ENCODE measurements around the gene UPB1.
"Not testable (repeated sequence)": the region's sequence is repeated elsewhere in the genome, so short reads cannot be mapped to it uniquely, and the experiment has no call there.

UPB1 gene

DNA sequence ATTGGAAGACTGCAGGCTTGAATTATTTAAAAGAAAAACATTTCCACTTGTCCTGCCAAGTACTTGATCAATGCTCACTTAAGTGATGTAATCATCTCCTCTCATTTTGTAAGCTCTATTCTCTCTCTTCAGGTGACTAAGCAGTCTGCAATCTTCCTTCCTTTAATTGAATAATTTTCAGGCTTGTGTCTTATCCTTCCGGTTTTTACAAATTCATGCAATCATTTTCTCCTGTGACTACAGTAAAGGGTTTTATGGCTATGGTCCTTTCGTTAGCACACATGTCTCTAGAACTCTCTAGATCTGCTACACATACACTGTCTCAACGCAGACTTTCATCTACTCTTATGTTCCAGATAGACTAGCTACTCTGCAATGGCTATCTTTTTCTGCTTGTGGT is 12.6 kb upstream of the UPB1 start:
- no peak for DNase-seq

DNA sequence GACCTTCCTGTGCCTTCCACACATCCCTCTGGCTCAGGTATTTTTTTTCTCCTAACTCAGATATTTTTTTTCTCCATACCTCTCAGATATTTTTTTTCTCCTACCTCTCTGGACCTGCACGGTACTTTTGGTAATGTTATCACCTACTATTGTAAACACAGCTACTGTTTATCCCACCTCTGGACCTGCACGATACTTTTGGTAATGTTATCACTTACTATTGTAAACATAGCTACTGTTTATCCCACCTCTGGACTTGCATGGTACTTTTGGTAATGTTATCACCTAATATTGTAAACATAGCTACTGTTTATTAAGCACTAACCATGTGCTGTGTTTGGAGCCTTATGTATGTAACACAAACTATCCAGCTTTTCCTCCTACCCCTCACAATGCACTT is 12.1 kb upstream of the UPB1 start:
- no peak for DNase-seq

DNA sequence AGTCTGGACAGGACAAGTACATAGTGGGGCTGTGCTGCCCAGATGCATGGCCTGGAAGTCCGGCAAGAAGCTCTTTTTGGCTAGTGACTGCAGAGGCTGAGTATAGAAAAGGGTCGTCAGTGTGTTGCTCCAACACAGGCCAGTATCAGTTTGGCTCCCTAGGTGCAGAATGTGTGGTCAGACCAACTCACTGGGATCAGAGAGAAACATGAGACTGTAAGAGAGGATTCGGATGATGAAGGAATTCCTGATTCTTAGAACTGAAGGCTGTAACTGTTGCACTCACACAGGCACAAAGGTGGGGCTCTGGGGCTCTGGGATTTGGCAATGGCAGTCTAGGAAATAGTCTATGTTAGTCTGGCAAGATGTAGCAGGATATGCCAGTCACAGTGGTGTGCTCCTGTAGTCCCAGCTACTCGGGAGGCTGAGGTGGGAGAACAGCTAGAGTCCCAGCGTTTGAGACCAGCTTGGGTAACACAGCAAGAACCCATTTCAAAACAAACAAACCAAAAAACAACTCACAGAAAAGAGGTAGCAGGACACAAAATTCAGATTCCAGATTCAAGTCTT is 11.1 kb upstream of the UPB1 start:
- no peak for DNase-seq

DNA sequence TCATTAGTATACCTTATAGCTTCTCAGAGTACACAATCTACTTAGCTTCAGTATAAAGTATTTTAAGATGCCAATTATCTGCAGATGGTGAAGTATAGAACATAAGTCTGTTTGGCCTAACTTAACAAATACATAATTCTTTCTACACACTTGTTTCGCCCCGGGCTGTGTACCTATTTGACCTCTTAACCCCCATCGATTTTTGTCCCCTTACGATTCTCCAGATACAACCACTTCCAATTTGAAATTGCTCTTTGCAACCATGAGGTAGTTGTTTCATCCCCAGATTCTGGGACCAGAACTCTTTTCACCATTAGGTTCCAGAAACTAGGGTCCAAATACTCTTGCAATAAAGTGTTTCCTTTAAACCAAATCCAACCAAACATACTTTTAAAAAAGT is 10.0 kb upstream of the UPB1 start:
- DNase-seq = no peak

DNA sequence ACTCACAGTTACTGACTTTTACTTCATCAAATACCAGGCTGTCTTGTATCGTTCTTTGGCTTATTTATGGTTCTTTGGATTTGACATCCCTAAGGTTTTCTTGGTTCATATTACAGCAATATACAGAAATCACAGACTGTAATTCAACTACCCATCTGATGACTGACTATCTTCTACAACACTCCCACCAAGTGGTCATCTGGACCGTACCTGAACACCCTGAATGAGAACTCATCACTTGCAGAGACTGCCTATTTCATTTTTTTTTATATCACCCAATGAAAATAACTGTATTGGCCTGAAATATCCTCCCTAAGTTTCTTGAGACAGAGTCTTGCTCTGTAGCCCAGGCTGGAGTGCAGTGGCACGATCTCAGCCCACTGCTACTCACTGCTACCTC is 9.5 kb upstream of the UPB1 start:
- no peak for DNase-seq

DNA sequence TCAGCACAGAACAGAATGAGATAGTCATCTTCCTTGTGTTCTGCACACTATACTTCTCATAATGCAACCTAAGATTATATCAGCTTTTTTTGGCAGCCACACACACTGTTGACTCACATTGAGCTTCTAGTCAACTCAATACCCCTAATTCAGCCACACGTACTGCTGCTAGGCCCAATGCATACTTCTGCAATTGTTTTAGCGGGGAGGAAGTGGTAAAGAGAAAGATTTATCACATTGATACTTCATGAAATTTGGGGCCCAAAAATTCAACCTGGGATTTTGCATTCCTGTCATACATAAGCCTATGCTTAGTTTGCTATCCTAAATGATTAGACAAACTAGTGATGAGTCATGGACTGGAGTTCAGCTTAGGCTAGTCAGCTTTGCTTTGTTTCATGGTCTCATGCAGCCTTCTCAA is 8.6 kb upstream of the UPB1 start:
- no peak for DNase-seq

DNA sequence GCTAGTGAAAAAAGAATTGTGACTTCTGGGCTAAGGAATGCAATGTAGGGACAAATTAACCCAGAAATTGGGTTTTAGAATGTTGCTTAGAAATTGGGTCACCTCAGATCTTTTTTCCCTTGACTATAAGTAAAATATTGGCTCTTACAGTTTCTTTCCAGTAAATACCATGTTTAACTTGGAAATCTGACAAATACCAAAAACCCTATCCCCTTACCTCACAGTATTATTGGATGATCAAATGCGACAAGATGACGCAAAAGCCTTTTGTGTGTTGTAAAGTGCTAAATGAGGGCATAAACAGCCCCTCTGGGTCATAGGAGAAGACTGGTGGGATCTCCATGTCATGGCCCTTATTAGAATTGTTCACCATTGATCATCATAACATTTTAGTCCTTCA is 6.1 kb upstream of the UPB1 start:
- no peak for DNase-seq

DNA sequence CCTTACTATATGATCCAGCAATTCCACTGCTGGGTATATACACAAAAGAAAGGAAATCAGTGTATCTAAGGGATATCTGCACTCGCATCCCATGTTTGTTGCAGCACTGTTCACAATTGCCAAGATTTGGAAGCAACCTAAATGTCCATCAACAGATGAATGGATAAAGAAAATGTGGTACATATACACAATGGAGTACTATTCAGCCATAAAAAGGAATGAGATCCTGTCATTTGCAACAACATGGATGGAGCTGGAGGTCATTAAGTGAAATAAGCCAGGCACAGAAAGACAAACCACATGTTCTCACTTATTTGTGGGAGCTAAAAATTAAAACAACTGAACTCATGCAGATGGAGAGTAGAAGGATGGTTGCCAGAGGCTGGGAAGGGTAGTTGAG is 5.7 kb upstream of the UPB1 start:
- not testable (repeated sequence) for DNase-seq

DNA sequence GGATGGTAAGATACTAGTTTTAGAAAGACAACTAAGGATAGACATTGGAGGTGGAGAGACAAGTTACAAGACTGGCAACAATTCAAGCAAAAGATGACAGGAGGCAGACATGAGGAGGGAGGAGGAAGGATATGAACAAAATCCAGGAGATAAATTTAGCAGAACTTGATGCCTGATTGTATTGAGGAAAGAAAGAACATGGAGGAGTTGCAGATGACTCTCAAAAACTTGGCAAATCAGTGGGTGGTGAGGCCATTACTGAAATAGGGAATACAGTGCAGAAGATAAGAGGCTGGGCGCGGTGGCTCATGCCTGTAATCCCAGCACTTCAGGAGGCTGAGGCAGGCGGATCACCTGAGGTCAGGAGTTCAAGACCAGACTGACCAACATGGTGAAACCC is 2.7 kb upstream of the UPB1 start:
- DNase-seq = no peak

DNA sequence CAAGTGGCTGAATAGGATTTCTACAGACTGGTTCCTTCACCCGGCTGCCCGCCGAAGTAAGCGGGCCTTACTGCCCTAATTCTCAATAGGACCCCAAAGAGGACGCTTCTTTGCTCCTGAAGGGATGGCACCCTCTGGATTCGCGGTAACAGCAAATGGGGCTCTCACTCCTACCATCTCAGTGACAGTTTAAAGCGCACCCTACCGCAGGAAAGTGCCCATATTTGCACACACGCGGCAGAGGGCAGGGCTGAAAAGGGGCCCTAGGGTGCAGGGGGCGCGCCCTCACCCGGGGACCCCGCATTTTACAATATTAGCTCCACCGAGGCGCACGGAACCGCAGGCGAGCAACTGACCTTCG is 985 bp upstream of the UPB1 start:
- DNase-seq = no peak

DNA sequence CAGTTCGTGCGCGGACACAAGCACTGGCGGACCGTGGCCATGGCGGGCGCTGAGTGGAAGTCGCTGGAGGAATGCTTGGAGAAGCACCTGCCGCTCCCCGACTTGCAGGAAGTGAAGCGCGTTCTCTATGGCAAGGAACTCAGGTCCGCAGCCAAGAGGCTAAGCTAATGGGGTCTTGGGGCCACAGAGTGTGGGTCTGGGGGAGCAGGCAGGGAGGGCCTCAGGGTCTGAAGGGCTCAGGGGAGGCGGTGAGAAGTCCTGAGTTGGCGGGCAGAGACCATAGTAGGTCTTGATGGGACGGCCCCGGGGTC is 188 bp downstream of the UPB1 start:
- DNase-seq = no peak

DNA sequence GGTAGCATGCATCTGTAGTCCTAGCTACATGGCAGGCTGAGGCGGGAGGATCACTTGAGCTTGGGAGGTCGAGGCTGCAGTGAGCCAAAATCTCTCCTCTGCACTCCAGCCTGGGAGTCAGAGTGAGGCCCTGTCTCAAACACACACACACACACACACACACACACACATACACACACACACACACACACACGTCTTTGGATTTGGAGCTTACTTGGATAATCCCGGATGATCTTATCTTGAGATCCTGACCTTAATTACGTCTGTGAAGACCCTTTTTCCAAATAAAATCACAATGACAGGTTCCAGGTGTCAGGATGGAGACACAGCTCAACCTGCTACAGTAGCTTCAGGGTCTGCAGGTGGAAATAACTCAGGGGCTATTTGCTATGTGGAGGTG is 1.1 kb downstream of the UPB1 start:
- no peak for DNase-seq

DNA sequence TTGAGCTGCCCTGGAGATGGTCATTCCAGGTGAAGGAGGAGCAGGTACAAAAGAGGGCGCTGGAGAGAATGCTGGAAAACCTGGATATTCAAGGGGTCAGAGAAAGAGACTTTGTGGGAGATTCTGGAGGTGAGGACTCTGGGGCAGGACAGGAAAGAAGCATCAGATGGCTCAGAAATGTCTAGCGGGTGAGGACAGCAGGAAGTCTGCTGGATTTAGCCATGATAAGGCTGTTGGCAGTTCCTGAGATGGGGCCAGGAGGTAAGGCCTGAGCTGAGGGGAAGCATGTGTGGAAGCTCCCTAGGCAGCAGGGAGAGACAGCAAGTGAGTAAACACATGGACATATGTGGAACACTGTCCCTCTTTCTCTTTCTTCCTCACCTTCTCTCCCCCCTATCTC is 1.5 kb downstream of the UPB1 start:
- DNase-seq = no peak

DNA sequence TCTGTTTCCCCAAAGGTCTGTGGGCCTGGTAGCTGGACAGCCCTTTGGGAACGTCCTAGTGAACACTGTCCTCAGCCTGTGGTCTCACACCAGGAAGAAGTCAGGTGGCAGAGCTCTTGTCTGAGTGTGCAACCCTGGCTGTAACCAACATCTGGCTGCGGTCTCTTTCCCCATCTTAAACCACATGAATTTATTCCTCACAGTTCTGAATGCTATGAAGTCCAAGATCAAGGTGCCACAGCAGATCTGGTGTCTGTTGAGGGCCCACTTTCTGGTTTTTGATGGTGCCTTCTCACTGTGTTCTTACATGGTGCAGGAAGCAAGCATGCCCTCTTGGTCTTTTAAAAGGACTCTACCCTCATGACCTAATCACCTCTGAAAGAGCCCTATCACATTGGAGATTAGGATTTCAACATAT is 2.7 kb downstream of the UPB1 start:
- no peak for DNase-seq

DNA sequence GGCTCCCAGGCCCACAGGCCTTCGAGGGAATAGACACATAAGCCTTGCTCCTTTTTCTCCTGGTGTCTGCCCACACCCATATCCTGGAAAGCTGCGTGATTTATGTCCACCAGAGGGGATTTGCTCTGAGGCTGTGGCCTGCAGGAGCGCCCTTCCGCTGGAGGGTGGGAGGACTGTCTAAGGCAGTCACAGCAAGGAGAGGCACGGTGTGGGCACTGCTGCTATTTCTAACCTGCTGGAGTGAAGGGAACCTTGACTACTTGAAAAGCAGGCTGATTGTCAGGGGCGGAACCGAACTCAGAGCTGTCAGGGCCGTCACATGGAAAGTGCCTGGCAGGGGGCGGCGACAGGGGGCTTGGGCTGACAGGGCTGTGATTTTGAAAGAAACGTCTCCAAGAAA is 3.7 kb downstream of the UPB1 start:
- DNase-seq = no peak

DNA sequence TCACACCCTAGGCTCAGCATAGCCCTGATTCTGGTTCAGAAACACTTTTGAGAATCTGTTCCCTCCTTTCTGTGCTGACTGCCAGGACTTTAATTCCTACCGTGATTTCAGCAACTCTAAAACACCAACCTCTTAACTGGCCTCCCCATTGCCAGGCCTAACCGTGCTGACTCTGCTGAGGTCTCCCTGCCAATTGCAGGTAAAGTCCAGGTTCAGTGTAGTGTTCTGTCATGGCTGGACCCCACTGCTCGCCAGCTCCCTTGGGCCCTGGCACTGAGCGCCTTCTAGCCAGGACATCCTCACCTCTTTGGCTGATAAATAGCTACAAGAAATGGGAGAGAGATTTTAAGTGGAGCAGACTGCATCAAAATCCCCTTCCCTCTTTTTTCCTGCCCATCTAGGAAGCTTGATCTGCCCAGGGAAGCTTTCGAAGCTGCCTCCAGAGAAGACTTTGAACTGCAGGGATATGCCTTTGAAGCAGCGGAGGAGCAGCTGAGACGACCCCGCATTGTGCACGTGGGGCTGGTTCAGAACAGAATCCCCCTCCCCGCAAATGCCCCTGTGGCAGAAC is 4.7 kb downstream of the UPB1 start:
- no peak for DNase-seq

DNA sequence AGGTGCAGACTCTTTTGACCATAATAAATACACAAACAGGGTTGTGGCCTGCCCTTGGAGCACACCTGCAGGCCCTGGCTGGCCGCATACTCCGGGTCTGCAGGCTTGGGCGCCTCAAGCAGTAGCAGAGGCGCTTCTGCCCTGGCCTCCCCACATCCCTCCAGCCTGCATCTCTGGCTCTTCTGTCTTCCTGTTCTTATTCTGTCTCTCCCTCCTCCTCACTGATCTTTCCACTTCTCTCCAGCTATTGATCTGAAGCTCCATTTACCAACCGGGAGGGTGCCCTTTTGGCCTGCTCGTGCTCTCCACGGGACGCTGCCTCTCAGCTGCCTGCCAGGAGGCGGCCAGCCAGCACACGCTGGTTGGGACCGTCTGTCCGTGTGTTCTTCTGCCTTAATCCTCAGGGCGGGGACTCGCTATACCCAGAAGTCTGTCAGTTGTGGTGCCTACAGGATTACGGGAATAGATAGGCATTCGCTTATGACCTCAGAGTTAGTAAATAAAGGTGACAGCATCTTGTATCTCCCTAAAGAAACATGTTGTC is 5.2 kb downstream of the UPB1 start:
- DNase-seq = no peak

DNA sequence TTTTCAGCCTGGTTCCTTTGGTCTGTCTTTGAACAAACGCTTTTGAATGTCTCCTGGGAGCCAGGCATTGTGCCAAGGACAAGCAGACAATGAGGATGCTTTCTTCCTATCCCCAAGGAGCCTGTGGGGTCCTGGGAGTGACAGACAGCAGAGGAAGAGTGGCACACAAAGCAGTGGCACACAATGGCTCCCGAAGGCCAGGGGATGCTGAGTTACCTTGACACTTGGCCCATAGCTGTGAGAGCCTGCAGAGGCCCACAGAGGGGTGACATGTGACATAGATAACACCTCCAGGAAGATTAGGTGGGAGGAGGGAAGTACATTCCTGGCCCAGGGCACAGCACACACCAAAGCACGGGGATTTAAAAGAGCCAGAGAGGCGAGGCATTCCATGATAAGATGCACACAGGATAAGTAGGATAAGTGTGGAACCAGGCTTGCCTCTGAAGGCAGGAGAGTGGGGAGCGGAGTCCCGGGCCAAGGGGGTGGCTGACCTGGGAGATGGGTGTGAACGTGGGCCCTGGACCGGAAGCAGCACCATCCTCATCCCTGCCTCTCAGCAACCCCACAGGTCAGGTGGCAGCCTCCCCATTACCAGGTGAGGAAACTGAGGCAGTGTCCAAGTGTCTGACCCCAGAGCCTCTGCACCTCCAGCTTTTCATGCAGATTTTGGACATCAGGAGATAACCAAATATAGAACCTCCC is 6.3 kb downstream of the UPB1 start:
- no peak for DNase-seq

DNA sequence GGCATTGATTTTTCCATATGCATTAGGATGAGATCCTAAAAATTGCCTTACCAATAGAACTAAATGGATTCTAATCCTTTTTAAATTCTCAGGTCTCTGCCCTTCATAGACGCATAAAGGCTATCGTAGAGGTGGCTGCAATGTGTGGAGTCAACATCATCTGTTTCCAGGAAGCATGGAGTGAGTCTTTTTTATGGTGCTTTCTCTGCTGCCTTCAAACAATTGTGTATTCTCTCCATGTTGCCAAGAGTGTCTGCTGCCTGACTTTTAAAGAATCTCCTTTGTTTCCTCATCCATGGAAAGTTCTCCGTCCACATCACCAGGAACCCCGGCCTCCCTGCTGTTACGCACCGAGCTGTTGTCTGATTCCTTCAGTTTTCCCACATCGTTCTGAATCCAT is 6.9 kb downstream of the UPB1 start:
- no peak for DNase-seq

DNA sequence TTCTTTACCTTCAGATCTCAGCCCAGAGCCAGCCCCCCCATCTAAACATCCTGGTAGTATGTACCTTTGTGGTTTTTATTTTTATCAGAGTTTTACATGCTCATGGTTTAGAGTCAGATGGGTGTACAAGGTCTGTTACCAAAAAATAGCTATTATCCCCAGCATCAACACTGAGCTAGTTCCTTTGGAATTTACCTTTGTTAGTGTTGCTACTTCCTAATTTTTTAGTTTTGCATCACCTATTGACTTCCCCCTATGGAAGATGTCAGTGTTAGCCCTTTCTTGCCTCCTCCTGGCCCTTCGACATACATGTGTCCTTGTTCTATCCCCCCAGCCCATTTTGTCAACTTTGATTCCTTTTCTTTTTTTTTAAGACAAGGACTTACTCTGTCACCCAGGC is 7.4 kb downstream of the UPB1 start:
- no peak for DNase-seq

DNA sequence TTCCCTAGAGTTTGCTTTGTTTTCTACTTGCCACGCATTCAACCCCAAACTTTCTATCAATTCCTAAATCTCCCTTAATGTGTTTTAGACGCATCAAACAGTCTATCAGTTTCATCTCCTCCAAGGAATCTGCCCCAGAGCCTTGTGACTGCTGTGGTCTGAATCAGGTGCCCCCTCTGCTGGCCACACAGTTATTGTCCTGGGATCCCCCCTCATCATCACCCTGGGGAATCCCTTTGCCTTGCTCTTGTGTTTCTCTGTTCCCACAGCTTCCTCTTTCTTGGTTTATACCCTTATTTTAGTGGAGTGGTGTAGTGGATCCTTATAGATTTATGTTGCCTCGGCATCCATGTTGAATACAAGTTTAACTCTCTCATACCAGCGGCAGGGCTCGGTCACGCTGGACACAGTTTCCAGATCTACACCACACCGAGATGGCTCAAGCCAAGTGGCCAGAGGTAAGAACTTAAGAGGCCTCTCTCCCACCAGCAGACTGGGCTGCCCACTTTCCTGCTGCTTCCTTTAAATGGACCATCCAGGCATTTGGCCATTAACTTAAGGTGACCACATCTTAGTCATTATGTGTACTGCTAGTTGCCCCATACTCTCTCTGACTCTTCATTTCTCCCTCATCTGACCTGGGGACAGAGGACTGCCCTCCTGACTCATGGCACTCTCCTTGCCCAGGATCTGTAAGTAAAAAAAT is 8.2 kb downstream of the UPB1 start:
- DNase-seq = no peak

DNA sequence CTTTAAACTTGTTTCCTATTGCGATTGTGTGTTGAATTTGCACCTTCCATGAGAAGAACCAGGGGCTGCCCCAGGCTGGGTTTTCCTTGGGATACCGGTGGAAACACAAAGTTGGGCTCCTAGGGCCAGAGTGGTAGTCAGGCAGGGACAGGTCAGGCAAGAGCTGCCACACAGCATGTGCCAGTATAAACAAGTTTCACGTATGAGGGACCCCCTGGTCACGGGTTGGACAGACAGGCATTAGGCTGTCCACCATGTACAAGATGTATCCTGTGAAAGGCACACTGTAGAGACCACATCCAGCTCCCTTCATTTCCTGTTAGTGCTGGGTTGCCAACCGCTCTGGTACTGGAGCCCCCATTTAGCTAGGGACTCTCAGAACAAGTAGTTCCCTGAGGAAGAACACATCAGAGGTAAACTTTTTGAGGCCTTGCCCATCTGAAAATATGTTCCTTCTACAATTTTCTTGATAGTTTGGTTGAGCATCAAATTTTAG is 8.8 kb downstream of the UPB1 start:
- DNase-seq = no peak

DNA sequence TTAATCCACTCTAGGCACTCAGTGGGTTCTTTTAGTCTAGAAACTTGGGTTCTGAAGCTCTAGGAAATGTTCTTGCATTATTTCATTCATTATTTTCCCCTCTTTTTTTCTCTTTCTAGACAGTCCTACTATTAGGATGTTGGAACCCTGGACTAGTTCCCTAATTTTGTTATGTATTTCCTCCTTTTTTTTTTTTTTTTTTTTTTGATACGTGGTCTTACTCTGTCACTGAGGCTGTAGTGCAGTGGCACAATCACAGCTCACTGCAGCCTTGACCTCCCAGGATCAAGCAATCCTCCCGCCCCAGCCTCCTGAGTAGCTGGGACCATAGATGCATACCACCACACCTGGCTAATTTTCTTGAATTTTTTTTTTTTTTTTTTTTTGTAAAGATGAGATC is 9.4 kb downstream of the UPB1 start:
- no peak for DNase-seq
